ENCODE data around the gene PSMD2.

GRCh38 chr3:184255291-184256039 is 43.6 kb upstream of the PSMD2 start:
- TF ChIP-seq CTCF (IDR thresholded peaks at IDR 0.05; ENCODE audit: insufficient read depth, low read length, poor library complexity, severe bottlenecking) (no peak), EZH2phosphoT487 (conservative IDR thresholded peaks at IDR 0.05; ENCODE audit: low read length) (no peak)
